Colonic mucosa (tissue), 4 donors: ENCODE results near the gene OXA1L. TPM values are rescaled to one million over a fixed set of nuclear protein-coding genes. Genes with fewer than 3 reads are reported as not detected.
"Not testable (repeated sequence)": the region's sequence is repeated elsewhere in the genome, so short reads cannot be mapped to it uniquely, and the experiment has no call there.

Experiments
- DNase-seq: peaks from one replicate; pipeline ENCODE4 v3.0.0-alpha.2; 2020
- H3K27ac ChIP-seq: fragments of 200-600 bp; one replicate; pipeline ENCODE4 v1.8.0; 2021
- H3K27me3 ChIP-seq: fragments of 200-600 bp; one replicate; pipeline ENCODE4 v1.8.0; 2021
- H3K36me3 ChIP-seq: fragments of 200-600 bp; one replicate; pipeline ENCODE4 v1.8.0; 2021
- H3K4me1 ChIP-seq: fragments of 200-600 bp; one replicate; pipeline ENCODE4 v1.8.0; 2021; ENCODE audit warnings: mild to moderate bottlenecking
- H3K4me3 ChIP-seq: fragments of 200-600 bp; one replicate; pipeline ENCODE4 v1.8.0; 2021
- H3K9ac ChIP-seq, 2 donors: one replicate each; pipeline ENCODE4 v1.7.0; 2013; ENCODE audit warnings: control low read depth in 2 of 2, low read depth in 2 of 2, low read length in 2 of 2
- H3K9me3 ChIP-seq: fragments of 200-600 bp; one replicate; pipeline ENCODE4 v1.8.0; 2021
- intact Hi-C: fragments of 100-400 bp; cut with DNase I; formaldehyde crosslinking; loops from one replicate; pipeline ENCODE4 v1.14.1; 2022
- total RNA-seq, 2 donors: library from RNA; stranded (reverse); fragmentation: NEBNext Ultra II Directional in 1 of 2; extraction: Animal tissue kit (Norgen Biotek cat#: 25700) in 1 of 2; gene quantifications; one replicate each; pipeline ENCODE4 v1.2.1, GENCODE V29; 2021
- TF ChIP-seq, protein P1 (sequence below): fragments of 200-600 bp; IDR thresholded peaks from one replicate; pipeline ENCODE4 v1.8.0; 2022; ENCODE audit warnings: antibody characterized with exemption, mild to moderate bottlenecking
- donor health status: healthy.
- donor health status: DM: no; HTN: no; CAD: no.
- donor health status: DM: no; HTN: no; CAD: no.

Gene OXA1L
- total RNA-seq, 2 donors from 2014 or later, result 110 to 115 TPM

DNA sequence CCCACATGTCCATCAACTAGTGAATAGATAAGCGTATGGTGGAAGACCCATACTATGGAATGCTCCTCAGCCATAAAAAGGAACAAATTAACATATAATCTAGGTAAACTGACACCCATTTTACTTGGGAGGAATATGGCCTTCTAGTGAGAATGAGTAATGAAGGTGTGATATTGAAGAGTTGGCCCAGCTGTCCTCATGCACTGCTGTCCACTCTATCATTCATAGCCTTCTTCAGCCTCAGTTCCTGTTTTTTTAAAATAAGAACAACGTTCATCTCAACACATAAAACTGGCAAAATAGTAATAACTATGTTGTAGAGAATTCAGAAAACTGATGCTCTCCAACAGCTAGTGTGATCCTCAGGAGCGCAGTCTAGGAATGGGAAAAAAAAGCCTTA, 26.5 kb upstream of the OXA1L start:
- Histone ChIP-seq H3K9me3 (no peaks in the 10 kb centered on the region), H3K4me3 (no peak overlapping the region), H3K27ac (no peak overlapping the region), H3K4me1 (no peaks in the 10 kb centered on the region), H3K36me3 (no peaks in the 10 kb centered on the region), H3K27me3 (no peaks in the 10 kb centered on the region), H3K9ac (no peak overlapping the region)
- DNase-seq, result no peak
- intact Hi-C loops, result no loop called here
- TF ChIP-seq, protein P1, sequence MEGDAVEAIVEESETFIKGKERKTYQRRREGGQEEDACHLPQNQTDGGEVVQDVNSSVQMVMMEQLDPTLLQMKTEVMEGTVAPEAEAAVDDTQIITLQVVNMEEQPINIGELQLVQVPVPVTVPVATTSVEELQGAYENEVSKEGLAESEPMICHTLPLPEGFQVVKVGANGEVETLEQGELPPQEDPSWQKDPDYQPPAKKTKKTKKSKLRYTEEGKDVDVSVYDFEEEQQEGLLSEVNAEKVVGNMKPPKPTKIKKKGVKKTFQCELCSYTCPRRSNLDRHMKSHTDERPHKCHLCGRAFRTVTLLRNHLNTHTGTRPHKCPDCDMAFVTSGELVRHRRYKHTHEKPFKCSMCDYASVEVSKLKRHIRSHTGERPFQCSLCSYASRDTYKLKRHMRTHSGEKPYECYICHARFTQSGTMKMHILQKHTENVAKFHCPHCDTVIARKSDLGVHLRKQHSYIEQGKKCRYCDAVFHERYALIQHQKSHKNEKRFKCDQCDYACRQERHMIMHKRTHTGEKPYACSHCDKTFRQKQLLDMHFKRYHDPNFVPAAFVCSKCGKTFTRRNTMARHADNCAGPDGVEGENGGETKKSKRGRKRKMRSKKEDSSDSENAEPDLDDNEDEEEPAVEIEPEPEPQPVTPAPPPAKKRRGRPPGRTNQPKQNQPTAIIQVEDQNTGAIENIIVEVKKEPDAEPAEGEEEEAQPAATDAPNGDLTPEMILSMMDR, result no peak

DNA sequence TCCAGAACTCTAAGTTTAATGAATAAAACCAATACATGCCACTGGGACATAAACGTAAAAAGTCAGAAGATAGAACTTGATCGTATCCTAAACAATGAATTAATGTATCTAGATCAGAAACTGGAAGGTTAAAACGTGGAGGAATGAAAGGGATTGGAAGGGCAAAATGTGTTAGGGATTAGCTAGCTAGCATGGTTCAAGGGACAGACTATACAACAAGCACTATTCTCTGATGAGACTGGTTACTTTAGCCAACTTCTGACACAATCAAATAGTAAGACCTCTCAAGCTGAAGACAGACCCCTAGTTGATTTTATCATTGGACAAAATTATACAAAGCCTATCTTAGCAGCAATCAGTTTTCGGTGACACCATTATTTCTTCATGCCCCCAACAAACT, 18.7 kb upstream of the OXA1L start:
- H3K9ac ChIP-seq, result no peak overlapping the region
- TF ChIP-seq, protein P1, result no peak

DNA sequence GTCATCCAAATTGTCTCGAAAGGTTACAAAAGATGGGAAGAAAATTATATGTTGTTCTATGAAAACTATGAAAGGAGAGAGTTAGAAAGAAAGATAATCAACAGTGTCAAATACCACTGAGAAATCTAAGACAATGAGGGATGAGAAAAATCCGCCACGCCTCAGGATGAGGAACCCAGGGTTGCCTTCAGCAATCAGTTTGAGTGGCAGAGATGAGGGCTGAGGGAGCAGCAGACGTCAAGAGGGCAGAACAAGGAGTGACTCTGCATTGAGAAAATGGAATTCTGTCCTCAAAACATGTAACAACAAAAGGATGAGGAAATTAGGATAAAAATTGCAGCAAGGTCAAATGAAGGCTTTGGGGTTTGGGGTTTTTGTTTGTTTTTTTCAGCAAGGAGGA, 18.3 kb upstream of the OXA1L start:
- Histone ChIP-seq H3K4me1 (no peaks in the 10 kb centered on the region), H3K4me3 (no peak overlapping the region), H3K36me3 (no peaks in the 10 kb centered on the region), H3K27me3 (no peaks in the 10 kb centered on the region), H3K9me3 (no peaks in the 10 kb centered on the region), H3K9ac (no peak overlapping the region), H3K27ac (no peak overlapping the region)
- TF ChIP-seq, protein P1, result no peak
- intact Hi-C loops, result no loop called here
- DNase-seq, result no peak

More for the DNA sequence above, 18.7 kb upstream of the OXA1L start:
- no peak for DNase-seq
- no peaks in the 10 kb centered on the region for H3K9me3 ChIP-seq
- no peak overlapping the region for H3K4me3 ChIP-seq
- H3K27me3 ChIP-seq, result no peaks in the 10 kb centered on the region
- H3K36me3 ChIP-seq, result no peaks in the 10 kb centered on the region
- H3K4me1 ChIP-seq, result no peaks in the 10 kb centered on the region
- H3K27ac ChIP-seq, result no peak overlapping the region
- intact Hi-C loops, result no loop called here

DNA sequence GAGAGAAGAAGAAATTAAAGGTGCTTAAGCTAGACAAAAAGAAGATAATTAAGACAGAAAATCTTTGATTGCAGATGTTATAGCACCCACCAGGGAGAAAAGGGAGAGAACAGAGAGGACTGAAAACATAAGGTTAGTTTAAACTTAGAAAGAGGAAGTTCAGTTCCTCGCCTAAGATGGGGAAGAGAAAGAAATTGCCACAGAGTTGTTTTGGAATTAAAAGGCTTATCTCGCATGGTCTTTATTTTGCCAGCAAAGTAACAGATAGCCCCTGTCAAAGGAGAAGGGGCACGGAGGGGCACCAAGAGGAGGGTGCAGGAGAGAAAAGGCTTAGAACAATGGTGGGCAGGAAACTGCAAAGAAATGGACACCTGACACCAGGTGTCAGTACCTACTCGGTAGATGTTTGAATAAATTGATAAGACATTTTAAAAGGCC, 17.8 kb upstream of the OXA1L start:
- no peaks in the 10 kb centered on the region for H3K4me1 ChIP-seq
- H3K9me3 ChIP-seq, result no peaks in the 10 kb centered on the region
- no peak overlapping the region for H3K9ac ChIP-seq
- intact Hi-C loops, result no loop called here
- TF ChIP-seq, protein P1, result no peak
- no peaks in the 10 kb centered on the region for H3K36me3 ChIP-seq
- no peak overlapping the region for H3K4me3 ChIP-seq
- H3K27ac ChIP-seq, result no peak overlapping the region
- H3K27me3 ChIP-seq, result no peaks in the 10 kb centered on the region
- no peak for DNase-seq

DNA sequence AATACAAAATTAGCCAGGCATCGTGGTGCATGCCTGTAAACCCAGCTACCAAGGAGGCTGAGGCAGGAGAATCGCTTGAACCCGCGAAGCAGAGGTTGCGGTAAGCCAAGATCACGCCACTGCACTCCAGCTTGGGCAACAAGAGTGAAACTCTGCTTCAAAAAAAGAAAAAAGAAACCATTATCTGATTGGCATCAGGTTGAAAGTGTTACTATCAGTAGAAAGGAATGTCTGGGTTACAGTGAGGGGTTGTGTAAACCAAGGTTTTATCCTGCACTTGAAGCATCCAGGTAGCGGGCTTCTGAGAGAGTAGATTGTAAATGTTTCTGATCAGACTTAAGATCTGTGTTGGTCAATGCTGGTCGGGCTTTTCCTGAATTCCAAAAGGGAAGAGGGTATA, 14.1 kb upstream of the OXA1L start:
- Histone ChIP-seq H3K4me1 (no peaks in the 10 kb centered on the region), H3K27ac (no peak overlapping the region), H3K36me3 (no peaks in the 10 kb centered on the region), H3K9me3 (no peaks in the 10 kb centered on the region), H3K27me3 (no peaks in the 10 kb centered on the region), H3K4me3 (no peak overlapping the region), H3K9ac (no peak overlapping the region)
- intact Hi-C loops, result no loop called here
- TF ChIP-seq, protein P1, result no peak
- no peak for DNase-seq

DNA sequence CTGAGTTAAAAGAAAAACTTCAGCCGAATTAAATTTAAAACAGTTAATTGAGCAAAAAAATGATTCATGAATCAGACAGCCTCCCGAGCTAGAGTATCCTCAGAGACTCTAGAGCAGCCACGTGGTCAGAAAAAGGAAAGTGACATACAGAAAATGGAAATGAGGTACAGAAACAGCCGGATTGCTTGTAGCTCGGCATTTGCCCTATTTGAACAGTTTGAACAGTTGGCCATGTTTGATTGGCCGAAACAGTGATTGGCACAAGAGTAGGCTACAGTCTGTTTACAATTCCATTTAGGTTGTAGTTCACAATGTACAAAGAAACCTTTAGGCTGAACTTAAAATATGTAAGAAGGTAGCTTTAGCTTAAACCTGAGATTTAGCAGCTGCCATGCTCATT, 12.9 kb upstream of the OXA1L start:
- intact Hi-C loops, result no loop called here
- Histone ChIP-seq H3K27ac (no peak overlapping the region), H3K4me1 (no peaks in the 10 kb centered on the region), H3K4me3 (no peak overlapping the region), H3K9ac (no peak overlapping the region), H3K27me3 (no peaks in the 10 kb centered on the region), H3K9me3 (no peaks in the 10 kb centered on the region), H3K36me3 (no peaks in the 10 kb centered on the region)
- TF ChIP-seq, protein P1, result no peak
- no peak for DNase-seq

DNA sequence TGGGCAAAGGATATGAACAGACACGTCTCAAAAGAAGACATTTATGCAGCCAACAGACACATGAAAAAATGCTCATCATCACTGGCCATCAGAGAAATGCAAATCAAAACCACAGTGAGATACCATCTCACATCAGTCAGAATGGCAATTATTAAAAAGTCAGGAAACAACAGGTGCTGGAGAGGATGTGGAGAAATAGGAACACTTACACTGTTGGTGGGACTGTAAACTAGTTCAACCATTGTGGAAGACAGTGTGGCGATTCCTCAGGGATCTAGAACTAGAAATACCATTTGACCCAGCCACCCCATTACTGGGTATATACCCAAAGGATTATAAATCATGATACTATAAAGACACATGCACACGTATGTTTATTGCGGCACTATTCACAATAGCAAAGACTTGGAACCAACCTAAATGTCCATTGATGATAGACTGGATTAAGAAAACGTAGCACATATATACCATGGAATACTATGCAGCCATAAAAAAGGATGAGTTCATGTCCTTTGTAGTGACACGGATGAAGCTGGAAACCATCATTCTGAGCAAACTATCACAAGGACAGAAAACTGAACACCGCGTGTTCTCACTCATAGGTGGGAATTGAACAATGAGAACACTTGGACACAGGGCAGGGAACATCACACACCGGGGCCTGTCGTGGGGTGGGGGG, 8.4 kb upstream of the OXA1L start:
- DNase-seq, H3K9ac ChIP-seq, H3K4me1 ChIP-seq, H3K36me3 ChIP-seq, H3K27me3 ChIP-seq, H3K27ac ChIP-seq, H3K9me3 ChIP-seq, H3K4me3 ChIP-seq, intact Hi-C loops: not testable (repeated sequence)
